Measurements from ENCODE around the gene C12orf50. TPM values are rescaled to one million over a fixed set of nuclear protein-coding genes. Genes with fewer than 3 reads are reported as not detected.
A peak's percentile ranks its signal among the peaks of the same experiment; 100 is the strongest.

C12orf50 gene, protein sequence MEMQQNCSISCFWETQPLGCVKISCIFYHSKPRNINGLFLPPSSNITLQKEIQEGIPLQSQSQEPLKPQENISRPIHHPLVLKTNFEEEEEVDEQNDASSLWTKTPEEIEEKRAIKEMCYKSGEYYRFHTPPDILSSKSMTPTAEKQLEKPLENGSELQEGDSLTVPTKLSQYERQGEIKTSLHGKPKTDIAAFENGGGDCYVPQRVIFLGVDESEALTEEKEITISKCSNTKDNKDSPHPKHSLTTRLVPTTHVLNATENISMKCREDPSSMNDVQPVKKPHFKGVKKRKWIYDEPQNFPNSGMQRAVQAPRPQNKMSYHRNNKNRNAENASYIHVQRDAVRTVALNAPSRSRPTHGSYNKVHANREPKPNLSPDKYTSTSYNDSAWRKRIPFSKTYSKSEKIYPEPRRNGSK
- 0.02 TPM for total RNA-seq (2013)
- polyA plus RNA-seq (not detected), polyA minus RNA-seq (not detected in 2 replicates), total RNA-seq (0 to 2.7 (median 0.16) reads per million in 11 experiments)

DNA sequence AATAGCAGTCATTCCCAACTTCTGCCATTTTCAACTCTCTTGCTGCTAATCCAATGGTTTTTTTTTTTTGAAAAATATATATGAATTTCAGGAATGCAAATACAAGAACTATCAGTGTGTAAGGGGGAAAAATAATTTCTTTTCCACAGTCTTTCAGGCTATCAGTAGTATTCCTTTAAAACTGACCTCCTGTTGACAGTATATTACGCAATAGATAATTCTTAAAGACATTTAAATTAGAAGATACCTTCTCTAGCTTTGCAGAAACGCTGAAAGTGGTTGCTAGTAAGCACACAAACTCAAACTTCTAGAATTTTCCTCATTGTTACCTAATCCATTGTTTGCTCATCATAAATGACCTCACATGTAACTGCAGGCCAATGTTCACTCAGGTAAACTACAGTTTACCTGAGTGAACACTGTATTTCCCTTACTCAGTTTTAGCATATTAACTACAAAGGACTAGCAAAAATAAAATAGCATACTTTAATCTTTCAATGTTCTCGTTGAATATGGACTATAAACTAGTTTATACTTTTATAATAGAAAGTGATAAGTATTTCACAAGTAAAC lies at the start of gene C12orf50:
TSS of gene C12orf50 (minus strand) at position 309 of the 573 bp plus-strand sequence. CDS start 2,439 bp downstream, outside the sequence.
- H3K27me3 Mint-ChIP-seq (ENCODE audit: low read depth in 3 of 3) = peaks cover 0 to 8% (median 3%) of the 10 kb centered on the region in 3 donors
- no peak within 1 kb of the TSS for H3K4me3 ChIP-seq (replicated peaks in 1 of 3; ENCODE audit: low read depth in 2 of 3, low read length in 3 of 3)
- H3K4me3 Mint-ChIP-seq = no peak within 1 kb of the TSS
- TF ChIP-seq, protein P1, sequence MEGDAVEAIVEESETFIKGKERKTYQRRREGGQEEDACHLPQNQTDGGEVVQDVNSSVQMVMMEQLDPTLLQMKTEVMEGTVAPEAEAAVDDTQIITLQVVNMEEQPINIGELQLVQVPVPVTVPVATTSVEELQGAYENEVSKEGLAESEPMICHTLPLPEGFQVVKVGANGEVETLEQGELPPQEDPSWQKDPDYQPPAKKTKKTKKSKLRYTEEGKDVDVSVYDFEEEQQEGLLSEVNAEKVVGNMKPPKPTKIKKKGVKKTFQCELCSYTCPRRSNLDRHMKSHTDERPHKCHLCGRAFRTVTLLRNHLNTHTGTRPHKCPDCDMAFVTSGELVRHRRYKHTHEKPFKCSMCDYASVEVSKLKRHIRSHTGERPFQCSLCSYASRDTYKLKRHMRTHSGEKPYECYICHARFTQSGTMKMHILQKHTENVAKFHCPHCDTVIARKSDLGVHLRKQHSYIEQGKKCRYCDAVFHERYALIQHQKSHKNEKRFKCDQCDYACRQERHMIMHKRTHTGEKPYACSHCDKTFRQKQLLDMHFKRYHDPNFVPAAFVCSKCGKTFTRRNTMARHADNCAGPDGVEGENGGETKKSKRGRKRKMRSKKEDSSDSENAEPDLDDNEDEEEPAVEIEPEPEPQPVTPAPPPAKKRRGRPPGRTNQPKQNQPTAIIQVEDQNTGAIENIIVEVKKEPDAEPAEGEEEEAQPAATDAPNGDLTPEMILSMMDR (IDR thresholded peaks at IDR 0.05) = no peak
- H3K27me3 ChIP-seq (ENCODE audit: control insufficient read depth in 2 of 2, insufficient read depth in 2 of 2, low read length in 2 of 2) = no peaks in the 10 kb centered on the region
- H3K27ac ChIP-seq (ENCODE audit: low read depth in 1 of 2, low read length in 2 of 2) = no peak within 1 kb of the TSS
- no peaks in the 10 kb centered on the region for H3K79me2 ChIP-seq (ENCODE audit: insufficient read depth, low read length)
- intact Hi-C loops (cut with micrococcal nuclease) = no loop called here
- peak within 1 kb of the TSS in 1 of 7 donors; percentile 9 for H3K27ac Mint-ChIP-seq
- no peaks in the 10 kb centered on the region for H3K4me1 ChIP-seq (ENCODE audit: control insufficient read depth in 1 of 2, insufficient read depth in 2 of 2, low read length in 2 of 2)
- no peak for DNase-seq
- no peaks in the 10 kb centered on the region for H3K36me3 ChIP-seq (replicated peaks in 1 of 2; ENCODE audit: control insufficient read depth in 1 of 2, insufficient read depth in 2 of 2, low read length in 2 of 2)
- H3K4me1 Mint-ChIP-seq = no peaks in the 10 kb centered on the region
- H3K9ac ChIP-seq (ENCODE audit: insufficient read depth, low read length, poor library complexity, severe bottlenecking) = no peak within 1 kb of the TSS
- no peaks in the 10 kb centered on the region for H3K36me3 Mint-ChIP-seq
- no peaks in the 10 kb centered on the region for H3K9me3 ChIP-seq (replicated peaks in 1 of 2; ENCODE audit: control insufficient read depth in 1 of 2, insufficient read depth in 1 of 2, low read length in 2 of 2)
- WGBS (ENCODE audit: insufficient coverage) = 80% methylated on average over 1 of the region's 3 CpGs
- H2AFZ ChIP-seq (ENCODE audit: insufficient read depth, low read depth, low read length, poor library complexity, severe bottlenecking) = no peak within 1 kb of the TSS
- peaks cover 0 to 4% (median 2%) of the 10 kb centered on the region in 7 donors for H3K9me3 Mint-ChIP-seq
- H4K20me1 ChIP-seq (ENCODE audit: insufficient read depth, low read length) = no peaks in the 10 kb centered on the region
- no peak within 1 kb of the TSS for H3K4me2 ChIP-seq (replicated peaks; ENCODE audit: extremely low read depth, low read length, poor library complexity, severe bottlenecking)

DNA sequence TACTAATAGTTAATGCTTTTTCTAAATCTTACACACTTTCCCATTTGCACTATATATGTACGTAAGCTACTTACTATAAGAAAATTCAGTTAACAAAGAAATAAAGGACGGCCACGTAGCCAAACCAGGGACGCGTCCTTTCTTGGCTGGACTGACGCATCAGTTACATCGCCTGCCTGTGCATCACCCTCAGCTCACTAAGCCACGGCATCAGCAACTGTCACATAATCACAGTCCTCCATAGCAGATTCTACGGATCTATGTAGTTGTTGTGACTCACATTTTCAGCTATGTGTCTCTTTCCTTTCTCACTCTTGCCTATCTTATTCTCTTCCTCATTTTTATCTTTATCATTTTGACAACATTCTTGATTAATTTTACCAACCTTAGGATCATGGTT lies 38.1 kb upstream of the C12orf50 start:
- Histone ChIP-seq H3K4me1 (ENCODE audit: control insufficient read depth in 1 of 2, insufficient read depth in 2 of 2, low read length in 2 of 2) (no peaks in the 10 kb centered on the region), H4K20me1 (ENCODE audit: insufficient read depth, low read length) (no peaks in the 10 kb centered on the region), H3K36me3 (replicated peaks in 1 of 2; ENCODE audit: control insufficient read depth in 1 of 2, insufficient read depth in 2 of 2, low read length in 2 of 2) (peaks cover 0 to 5% of the 10 kb centered on the region in 2 donors), H3K9me3 (replicated peaks in 1 of 2; ENCODE audit: control insufficient read depth in 1 of 2, insufficient read depth in 1 of 2, low read length in 2 of 2) (no peaks in the 10 kb centered on the region), H3K4me3 (replicated peaks in 1 of 3; ENCODE audit: low read depth in 2 of 3, low read length in 3 of 3) (no peak overlapping the region), H3K4me2 (replicated peaks; ENCODE audit: extremely low read depth, low read length, poor library complexity, severe bottlenecking) (no peak overlapping the region), H3K9ac (ENCODE audit: insufficient read depth, low read length, poor library complexity, severe bottlenecking) (no peak overlapping the region), H3K27ac (ENCODE audit: low read depth in 1 of 2, low read length in 2 of 2) (no peak overlapping the region), H3K27me3 (ENCODE audit: control insufficient read depth in 2 of 2, insufficient read depth in 2 of 2, low read length in 2 of 2) (no peaks in the 10 kb centered on the region), H2AFZ (ENCODE audit: insufficient read depth, low read depth, low read length, poor library complexity, severe bottlenecking) (no peak overlapping the region), H3K79me2 (ENCODE audit: insufficient read depth, low read length) (no peaks in the 10 kb centered on the region)
- no peak overlapping the region for H3K4me3 Mint-ChIP-seq
- no peak overlapping the region for H3K27ac Mint-ChIP-seq
- 100% methylated on average over 5 of the region's 9 CpGs for WGBS (ENCODE audit: insufficient coverage)
- H3K4me1 Mint-ChIP-seq = peaks cover 3% of the 10 kb centered on the region
- intact Hi-C loops (cut with micrococcal nuclease) = no loop called here
- H3K9me3 Mint-ChIP-seq = peaks cover 0 to 1% (median 0%) of the 10 kb centered on the region in 7 donors
- TF ChIP-seq, protein P1 (IDR thresholded peaks at IDR 0.05) = no peak
- DNase-seq = no peak
- H3K36me3 Mint-ChIP-seq = peaks cover 20 to 34% of the 10 kb centered on the region in 2 donors
- no peaks in the 10 kb centered on the region for H3K27me3 Mint-ChIP-seq (ENCODE audit: low read depth in 3 of 3)
